ENCODE measurements around the gene AADAC.
"Not testable (repeated sequence)": the region's sequence is repeated elsewhere in the genome, so short reads cannot be mapped to it uniquely, and the experiment has no call there.

The AADAC gene, protein sequence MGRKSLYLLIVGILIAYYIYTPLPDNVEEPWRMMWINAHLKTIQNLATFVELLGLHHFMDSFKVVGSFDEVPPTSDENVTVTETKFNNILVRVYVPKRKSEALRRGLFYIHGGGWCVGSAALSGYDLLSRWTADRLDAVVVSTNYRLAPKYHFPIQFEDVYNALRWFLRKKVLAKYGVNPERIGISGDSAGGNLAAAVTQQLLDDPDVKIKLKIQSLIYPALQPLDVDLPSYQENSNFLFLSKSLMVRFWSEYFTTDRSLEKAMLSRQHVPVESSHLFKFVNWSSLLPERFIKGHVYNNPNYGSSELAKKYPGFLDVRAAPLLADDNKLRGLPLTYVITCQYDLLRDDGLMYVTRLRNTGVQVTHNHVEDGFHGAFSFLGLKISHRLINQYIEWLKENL

DNA sequence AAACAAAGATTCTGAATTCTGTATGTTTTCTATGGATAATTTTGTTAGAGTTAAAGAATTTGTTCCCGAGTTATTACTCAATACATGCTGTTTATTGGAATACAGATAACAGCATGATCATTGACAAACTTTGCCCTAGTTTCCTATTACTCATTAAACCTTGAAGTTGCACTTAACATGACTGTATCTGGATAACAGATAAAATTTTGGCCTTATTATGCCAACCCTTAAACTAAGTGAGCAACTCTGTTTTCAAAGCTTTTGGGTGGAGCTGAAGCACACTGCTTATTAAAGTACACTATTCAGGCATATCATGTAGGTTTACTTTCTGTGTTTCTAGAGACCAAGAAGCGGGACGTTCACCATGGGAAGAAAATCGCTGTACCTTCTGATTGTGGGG is at the start of gene AADAC:
TSS of gene AADAC (plus strand) at position 318 of the 400 bp plus-strand sequence. CDS start at position 365, 47 bp downstream.
- no peak for DNase-seq

DNA sequence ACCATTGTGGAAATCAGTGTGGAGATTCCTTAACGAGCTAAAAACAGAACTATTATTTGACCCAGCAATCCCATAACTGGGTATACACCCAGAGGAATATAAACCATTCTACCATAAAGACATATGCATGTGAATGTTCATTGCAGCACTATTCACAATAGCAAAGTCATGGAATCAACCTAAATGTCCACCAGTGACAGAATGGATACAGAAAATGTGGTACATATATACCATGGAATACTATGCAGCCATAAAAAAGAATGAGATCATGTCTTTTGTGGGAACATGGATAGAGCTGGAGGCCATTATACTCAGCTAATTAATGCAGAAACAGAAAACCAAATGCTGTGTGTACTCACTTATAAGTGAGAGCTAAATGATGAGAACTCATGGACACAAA is 49.2 kb upstream of the AADAC start:
- not testable (repeated sequence) for DNase-seq

DNA sequence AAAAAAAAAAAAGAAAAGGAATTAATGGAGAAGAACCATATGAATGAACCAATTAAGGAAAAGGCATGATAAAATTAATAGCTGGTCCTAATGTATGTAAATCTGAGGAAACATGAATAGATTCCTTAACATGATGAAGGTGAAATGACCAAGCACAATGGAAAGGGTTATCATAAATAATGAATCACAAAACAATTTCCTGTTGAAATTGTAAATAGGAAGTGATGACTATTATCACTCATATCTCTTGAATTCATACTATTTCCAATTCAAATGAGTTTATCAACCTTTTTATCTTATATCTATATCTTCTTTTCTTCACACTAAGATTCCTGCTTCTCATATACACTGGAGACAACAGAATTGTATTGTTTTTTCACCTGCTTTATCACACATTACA is 48.2 kb upstream of the AADAC start:
- DNase-seq: no peak

DNA sequence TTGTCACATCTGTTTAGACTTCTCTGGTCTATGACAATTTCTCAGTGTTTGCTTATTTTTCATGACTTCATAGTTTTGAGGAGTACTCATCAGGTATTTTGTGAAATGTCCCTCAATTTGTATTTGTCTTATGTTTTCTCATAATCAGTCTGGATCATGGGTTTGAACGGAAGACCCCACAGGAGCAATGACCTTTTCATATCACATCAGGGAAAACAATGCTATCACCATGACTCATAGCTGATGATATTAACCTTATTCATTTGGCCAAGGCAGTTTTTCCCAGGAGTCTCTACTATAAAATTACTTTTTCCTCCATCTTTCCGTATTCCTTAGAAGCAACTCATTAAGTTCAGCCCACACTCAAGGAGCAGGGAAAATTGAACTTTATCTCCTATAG is 47.5 kb upstream of the AADAC start:
- DNase-seq: no peak

DNA sequence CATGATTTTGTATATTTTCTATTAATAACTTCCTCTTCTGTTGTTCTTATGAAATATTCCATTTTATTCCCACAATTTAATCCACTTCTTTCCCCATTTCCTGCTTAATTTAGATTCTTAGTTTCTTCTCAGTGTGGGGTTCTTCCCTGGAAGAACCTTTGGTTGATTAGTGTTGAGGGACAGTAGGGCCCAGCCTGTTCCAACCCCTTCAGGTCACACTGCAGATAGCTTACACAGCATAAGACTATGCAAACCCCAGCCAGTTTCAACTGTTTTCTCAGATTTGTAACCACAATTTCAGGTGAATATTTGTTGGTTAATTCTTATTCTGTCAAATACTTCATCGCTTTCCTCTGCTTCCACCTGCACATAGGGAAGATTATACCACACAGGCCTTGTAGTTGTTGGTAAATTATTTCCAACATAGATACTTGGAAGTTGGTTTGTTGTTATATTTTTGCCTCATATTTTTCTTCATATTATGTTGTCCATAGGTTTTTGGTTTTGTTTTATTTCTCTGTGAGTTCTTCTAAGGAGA is 45.5 kb upstream of the AADAC start:
- DNase-seq: no peak

DNA sequence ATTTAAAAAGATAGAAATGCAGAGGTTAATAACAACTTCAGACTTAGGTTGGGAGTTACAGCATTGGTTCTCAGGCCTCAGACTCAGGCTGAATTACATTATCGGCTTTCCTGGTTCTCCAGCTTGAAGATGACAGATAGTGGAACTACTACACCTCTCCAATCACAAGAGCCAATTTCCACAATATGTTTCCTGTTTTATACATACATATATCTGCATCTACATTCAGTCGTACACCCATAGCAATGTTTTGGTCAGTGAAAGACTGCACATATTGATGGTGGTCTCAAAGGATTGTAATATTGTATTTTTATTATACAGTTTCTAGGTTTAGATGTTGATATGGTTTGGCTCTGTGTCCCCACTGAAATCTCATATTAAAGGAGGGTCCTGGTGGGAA is 44.7 kb upstream of the AADAC start:
- DNase-seq: no peak

DNA sequence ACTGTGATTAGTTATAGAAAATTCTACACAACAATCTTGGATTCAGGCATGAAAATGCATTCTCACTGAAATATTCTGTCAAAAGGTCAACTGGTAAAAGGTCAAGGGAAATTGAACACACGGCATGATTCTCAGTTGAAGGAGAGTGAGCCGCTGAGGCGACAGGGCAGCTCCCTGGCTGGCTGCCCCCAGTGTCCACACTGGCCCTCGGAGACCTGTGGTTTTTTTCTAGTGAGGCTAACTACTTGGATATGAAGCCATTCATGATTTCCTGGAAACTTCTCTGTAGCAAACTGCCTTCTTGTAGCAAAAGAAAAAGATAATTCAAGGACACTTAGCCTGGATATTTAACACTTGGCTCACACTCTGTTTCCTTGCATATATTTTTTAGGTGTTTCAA is 43.0 kb upstream of the AADAC start:
- no peak for DNase-seq

DNA sequence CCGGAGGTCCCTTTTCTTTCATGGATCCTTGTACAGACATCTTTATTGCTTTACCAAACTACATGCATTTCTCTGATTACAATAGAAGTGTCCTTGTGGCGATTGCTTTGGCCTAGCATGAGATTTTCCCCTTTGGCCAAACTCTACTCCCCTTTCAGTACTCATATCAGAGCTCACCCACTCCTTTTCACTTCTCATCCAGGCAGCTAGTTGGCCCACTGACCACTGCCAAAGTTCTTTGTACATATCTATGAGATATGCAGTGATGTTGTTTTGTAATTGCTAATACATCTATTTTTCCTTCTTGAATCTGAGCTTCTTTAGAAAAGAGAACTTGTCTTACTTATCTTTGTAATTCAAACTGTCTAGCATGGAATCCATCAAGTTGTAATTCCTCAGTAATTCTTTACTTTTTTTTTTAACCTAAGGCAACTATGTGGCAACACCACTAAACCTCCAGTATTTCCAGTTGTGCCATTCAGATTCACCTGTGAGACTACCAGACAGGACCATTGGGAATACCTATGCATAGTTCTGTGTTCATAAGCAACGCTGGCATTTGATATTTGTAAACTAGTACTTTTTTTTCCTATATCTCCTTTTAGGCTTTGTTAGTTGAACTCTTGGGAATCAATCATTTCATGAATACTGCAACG is 41.0 kb upstream of the AADAC start:
- no peak for DNase-seq

DNA sequence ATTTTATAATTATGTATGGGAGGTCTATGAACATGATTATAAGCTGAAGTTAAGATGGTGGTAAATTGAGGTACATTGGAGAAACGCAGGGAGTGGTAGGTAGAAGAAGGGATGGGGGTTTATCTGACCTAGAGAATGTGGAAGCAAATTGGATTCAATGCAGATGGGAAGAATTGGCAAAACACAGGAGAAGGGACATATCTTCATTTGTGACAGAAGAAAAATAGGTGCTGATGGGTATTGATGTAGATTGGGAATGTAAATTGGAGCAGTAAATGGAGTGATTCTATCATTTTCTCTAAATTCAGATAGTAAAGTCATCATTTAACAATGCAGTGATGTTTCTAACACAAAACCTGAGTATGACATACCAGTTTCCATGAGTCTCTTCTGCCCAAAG is 39.7 kb upstream of the AADAC start:
- DNase-seq: no peak

DNA sequence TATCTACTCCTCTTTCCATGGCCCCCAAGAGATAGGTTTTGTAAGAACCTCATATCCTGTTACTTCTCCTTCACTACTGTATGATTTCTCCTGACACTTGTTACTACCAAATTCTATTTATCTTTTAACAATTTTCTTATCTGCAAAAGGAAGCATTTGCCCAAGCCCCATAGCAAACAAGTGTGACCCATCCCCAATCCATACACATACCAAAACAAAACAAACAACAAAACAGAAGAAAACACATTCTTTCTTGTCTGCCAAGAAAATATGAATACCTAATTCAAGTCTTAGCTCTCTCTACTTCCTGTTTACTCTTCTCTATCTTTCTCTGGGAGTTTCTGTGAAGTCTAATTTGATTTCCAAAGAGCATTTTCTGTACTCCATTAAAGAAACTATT is 39.0 kb upstream of the AADAC start:
- no peak for DNase-seq

DNA sequence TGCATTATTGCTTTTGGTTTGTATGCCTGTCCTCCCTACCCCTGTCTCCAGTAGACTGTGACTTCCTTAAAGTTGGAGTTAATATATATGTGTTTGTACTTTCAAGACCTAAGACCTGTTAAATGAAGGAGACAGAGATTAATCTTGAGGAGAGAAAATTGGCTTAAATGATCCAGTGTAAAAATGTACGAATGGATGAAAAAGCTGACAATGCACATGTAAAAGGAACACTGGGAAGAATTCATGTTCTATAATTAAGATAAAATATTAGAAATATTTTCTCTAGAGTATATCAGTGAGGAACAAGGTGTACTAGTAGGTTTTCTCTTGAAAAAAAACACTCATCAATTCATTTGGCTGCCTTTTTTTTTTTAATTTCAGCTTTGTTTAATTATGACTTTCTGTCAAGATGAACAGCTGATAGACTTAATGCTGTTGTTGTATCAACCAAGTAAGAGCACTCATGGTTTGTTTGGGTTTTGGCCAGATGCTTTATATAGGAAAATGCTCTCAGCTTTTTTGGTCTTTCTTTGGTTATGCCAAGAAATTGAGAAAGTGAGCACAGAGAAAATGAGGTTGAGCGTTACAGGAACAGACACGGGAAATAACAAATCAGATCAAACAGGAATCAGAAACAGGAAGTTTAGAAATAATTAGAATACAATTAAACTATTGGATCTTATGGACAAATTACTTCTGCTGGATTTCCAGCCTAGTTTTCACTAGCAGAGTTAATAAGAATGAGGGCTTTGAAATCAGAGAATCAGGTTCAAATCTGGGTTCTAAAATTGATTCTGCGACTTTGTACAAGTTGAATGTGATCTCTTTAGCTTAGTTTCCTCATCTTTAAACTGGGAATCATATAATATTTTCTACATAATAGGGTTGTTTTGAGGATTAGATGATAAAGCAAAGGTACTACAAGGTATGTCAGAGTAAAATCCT is 38.3 kb upstream of the AADAC start:
- DNase-seq: no peak

DNA sequence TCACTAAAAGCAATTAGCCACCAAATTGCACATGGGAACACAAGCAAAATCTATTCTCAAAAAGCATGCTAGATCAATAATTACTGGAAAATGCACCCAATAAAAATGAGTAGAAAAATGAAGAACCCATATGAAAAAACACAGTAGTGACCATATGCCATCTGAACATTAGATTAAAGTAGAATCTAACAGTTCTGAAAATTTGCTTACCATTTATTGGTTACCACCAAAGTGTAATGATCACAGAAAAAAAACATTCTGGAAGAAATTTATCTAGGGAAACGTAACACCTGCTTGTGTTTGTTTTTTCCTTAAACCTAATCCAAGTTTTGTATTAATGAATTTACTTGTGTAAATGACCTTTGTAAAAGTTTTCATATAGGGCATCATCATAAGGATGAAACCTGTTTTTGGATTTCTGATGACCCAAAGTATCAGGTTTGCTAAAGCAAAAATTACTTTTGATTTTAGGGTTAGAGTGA is 37.6 kb upstream of the AADAC start:
- DNase-seq: no peak

DNA sequence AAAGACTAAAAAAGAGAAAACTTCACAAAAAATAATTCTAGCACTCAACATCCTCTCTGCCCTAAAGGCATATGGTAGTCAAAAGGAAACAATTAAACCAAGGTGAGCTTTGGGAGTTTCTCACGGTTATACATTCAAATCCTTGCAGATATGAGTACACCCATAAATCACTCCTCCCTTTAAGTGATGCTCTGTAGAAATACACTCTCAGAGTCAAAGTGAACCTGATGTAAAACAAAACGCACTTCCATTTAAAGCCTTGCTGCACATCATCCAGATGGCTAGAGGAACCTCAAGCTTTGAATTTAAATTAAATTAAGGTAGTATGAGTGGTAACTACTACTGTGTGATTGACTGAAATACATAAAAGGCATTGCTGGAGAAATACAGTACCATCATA is 36.0 kb upstream of the AADAC start:
- DNase-seq: no peak

DNA sequence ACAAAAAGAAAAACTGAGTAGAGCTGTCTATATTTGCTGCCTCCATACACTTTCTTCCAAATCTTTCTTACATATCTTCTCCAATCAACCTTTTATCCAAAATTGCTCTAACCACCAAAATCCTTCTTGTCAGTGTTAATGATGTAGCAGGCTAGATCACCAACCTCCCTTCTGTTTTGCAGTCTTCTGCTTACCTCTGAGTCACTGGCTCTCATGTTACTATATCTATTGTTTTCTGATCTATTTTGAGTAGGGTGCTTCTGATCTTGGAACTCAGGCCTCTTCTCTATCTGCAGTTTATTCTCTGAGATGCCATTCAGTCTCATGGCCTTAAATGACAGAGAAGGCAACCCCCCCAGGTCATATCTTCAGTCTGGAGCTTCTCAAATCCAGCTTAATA is 26.3 kb upstream of the AADAC start:
- DNase-seq: no peak

DNA sequence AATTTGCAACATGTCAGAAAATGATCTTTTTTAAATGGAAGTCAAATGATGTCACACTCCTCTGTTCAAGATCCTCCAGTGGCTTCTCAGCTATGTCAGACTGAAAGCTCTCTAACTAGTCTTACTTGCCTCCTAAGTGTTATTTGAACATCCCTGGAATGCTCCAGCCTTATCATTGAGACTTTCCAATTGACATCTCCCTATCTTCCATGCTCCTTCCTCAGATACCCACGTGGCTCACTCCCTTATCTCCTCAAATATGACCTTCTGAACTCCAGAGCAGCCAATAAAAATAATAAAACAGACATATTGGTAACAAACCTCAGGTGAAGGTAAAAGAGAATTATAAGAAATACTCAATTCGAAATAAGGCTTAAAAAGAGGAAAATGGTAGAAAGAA is 25.5 kb upstream of the AADAC start:
- DNase-seq: no peak

DNA sequence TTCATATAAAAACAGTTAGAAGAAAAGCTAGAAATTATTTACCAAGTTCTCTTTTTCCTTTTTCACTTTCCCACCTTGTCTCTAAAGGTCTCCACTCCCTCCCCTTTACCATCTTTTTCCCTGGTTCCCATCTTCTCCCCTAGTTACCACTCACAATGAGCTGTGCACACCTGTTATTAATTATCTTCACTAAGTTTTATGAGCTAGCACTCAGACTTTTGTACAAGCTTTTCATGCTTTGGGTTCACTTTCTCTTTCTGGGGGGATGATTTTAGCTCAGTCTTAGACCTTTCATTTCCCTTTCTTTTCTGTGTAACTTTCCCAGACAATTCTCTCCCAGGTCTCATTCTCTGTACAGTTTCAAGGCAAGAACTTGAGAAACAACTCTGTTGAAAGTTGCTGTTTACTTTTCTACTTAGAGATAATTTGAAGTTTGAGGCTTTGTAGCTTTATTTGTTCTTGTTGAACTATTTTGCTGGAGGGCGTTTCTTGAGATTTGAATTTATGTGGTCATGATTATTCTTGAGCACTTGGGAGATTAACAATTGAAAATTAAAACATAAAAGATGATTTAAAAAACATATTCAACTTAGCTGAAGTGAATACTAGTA is 24.0 kb upstream of the AADAC start:
- DNase-seq: no peak

DNA sequence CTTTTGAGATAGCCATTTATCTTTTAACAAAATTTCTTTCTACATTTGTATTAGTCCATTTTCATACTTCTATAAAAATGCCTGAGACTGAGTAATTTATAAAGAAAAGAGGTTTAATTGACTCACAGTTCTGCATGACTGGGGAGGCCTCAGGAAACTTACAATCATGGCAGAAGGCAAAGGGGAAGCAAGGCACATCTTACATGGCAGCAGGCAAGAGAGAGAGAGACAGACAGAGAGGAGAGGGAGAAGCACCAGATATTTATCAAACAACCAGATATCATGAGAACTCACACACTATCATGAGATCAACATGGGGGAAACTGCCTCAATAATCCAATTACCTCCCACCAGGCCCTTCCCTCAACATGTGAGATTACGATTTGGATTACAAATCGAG is 23.2 kb upstream of the AADAC start:
- DNase-seq: not testable (repeated sequence)

DNA sequence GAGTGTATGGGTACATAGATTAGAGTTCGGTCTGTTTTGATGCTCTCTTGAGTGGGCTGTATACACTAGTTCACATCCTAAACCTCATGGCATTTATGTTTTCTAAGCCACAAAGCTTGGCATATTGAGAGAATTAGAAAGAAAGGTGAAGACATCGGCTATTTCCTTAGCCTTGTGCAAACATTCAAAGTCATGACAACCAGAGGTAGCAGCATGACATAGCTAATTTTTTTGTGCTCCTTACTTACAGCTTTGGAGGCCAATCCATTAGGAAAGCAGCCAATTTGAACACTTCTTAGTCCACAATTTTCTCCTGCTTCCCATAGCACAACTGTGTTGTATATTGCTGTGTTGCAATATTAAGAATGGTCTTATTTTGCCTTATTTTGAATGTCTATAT is 21.5 kb upstream of the AADAC start:
- DNase-seq: no peak

DNA sequence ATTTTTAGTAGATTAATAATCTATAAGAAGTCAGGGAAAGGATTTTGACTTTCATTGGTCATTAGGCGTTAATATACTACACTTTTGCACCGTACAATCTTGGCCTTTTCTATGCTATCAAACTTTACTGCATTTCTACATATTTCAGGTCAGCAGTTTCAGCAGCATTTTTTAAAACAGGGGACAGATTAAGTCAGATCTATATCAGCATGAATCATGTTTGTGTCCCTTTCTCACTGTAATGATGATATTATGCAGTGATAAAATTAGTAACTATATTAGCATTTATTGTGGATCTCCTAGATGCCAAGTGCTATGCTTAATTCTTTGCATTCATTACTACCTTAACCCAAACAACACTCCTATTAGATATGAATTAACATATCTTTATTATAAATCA is 20.3 kb upstream of the AADAC start:
- DNase-seq: no peak

DNA sequence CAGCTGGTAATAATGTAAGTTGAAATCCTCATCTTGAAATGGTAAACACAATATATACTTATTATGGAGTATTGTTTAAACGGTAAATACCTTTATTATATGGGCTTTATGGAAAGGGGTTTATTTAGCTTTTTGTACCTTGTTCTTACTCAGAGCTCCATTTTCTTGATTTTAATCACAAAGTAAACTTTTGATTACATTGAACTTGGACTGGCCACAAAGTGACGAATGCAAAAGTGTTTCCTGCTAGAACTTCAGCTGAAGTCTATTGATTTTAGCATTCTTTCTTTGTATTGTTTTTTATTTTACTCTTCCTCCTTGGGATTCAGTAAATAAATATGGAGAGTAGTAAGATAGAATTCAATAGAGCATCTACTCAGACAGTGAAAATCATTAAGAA is 19.8 kb upstream of the AADAC start:
- no peak for DNase-seq

DNA sequence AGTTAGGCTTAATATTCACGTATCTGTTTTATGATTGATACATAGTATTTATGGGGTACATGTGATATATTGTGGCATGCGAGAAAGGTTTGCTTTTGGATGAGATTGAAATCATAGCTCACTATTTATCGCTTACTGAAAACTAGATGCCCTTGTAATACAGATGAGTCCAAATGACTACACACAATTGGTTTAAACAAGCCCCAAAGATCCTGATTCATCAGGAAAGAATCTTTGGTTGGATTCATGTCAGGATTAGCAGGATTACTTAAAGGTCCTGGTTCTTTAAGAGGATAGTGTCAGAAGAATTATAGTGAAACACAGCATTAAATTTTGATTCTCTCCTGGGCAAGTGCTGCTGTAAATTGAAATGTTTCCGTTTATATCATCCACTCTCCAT is 18.6 kb upstream of the AADAC start:
- DNase-seq: no peak

DNA sequence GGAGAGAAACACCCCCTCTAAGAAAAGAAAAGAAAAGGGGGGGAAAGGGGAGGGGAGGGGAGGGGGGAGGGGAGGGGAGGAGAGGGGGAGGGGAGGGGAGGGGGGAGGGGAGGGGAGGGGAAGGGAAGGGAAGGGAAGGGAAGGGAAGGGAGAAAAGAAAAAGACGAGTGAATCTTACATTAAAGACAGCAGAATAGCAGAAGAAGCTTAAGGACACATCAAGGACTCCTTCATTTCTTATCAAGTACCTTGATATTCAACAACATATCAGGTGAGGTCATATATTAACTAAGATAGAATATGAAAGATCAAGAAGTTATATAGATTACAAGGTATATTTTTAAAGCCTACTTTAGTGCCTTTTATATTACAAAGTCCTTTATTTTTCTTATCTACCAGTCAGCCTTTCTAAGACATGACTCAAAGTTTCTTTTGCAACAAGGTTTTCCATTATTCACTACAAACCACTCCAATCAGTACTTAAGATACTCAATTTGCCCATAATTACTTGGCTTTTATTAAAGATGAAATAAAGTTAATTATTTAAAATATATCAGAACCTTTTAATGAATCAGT is 17.7 kb upstream of the AADAC start:
- DNase-seq: no peak
